ENCODE results near the gene CFAP210. TPM values are rescaled to one million over a fixed set of nuclear protein-coding genes. Genes with fewer than 3 reads are reported as not detected.

Gene CFAP210, protein sequence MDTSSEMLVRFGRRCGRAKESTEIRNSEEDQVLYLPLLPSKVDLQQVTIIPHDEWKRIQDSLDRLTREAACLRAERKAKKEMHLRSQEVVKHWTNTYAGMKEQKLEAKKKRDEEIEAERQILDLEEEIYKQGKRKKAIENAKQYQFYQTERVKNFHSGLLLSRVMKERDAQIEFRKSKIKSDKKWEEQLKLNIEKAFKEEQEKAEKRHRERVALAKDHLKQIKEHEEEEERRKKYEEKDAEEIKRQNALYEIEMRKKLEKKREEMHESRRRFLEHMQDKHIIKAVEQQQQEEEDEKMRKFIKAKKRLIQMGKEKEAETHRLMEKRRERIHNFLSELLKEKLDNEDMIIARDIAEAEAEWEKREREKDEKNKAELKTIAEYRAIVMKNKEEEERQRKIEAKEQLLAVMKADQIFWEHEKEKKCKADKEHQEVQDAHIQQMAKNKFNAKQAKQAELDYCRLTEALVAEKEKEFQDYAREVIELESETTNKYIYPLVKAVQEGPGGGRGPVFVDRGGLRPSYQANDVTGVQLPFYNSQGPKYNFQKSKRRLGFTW
- under 1 TPM in 2 of 4 donors, not detected in 2; 0.24 to 0.46 TPM for total RNA-seq

DNA sequence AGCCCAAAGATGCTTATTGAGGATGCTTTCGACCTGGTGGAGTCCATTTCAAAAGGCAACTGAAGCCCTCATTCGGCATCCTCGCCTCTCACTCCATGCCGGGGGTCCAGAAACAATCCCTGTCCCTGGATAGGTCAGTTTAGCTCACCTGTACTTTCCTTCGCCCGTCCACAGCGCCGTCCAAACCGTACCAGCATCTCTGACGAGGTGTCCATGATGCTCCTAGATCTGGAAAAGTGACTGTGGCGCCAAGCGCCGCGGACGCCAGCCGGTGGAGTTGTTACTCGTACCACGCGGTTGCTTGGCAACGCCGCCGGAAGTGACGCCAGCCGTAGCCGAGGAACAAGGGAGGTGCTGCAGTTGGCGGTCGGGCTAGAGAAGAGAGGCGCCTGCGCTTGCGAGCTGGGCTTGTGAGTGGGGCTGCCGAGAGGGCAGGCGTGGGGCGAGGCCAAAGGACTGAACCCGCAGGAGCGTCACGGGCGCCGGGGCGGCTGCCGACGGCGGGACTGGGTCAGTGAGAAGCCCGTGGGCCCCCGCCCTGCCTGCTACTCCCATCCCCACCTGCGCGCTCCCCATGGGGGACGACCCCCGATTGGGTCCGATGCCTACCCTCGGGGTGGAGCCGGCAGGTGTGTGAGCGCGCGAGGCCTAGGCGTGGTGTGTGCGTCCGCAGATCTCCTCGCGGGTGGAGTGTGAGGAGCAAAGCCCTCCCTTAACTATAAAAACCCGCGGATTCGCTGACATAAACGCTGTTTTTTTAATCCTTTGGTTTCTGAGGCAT lies at the start of gene CFAP210, which contains the start of gene PHOSPHO2:
Gene CFAP210 (minus strand): TSS at position 293 of the 781 bp plus-strand sequence. CDS start 78 bp downstream, at position 215.
Gene PHOSPHO2 (plus strand): TSS at position 357 of the 781 bp plus-strand sequence. CDS start 6,503 bp downstream, outside the sequence.
- TF ChIP-seq, protein P1, sequence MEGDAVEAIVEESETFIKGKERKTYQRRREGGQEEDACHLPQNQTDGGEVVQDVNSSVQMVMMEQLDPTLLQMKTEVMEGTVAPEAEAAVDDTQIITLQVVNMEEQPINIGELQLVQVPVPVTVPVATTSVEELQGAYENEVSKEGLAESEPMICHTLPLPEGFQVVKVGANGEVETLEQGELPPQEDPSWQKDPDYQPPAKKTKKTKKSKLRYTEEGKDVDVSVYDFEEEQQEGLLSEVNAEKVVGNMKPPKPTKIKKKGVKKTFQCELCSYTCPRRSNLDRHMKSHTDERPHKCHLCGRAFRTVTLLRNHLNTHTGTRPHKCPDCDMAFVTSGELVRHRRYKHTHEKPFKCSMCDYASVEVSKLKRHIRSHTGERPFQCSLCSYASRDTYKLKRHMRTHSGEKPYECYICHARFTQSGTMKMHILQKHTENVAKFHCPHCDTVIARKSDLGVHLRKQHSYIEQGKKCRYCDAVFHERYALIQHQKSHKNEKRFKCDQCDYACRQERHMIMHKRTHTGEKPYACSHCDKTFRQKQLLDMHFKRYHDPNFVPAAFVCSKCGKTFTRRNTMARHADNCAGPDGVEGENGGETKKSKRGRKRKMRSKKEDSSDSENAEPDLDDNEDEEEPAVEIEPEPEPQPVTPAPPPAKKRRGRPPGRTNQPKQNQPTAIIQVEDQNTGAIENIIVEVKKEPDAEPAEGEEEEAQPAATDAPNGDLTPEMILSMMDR (IDR thresholded peaks at IDR 0.05): no peak
- peak; percentile 100 for DNase-seq (ENCODE audit: low spot score)
- peak; percentile 100 for ATAC-seq (ENCODE audit: low FRiP score)

DNA sequence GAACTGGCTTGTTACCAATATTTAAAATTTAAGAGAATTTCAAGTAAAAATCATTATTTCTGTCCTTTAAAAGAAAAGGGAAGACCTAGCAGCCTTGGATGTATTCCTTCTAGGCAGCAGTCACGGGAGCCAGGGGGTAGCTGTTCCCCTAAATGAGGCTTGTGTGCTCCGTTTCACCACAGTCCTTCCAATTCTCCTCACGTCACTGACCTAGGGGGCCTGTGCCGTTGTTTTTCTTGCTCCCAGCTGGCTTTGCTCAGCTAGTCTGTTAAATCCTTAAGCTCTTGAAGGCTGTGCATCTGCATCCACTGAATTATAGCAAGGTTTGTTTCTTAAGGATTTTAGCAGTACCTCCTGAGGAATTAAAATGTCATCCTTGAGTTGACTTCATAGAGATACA lies 49.3 kb upstream of the CFAP210 start:
- no peak for DNase-seq (ENCODE audit: low spot score)
- ATAC-seq (ENCODE audit: low FRiP score): no peak
- TF ChIP-seq, protein P1 (IDR thresholded peaks at IDR 0.05): no peak

DNA sequence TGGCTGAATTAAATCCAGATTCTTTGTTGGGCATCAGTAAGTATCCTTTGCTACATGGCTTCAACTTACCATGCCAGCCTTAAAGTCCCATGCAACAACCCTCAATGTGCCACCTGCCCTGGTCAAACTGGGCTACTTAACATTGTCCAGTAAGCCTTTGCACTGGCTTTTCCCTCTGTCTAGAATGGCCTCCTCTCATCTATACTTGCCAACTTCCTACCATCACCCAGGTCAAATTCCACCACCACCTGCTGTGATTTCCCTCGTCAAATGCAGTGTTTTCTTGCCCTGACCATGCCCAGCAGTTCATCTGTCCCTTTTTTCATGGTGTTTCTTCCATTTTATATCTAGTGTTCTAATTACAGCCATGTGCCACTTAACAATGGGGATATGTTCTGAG lies 45.1 kb upstream of the CFAP210 start:
- TF ChIP-seq, protein P1 (IDR thresholded peaks at IDR 0.05): no peak
- ATAC-seq (ENCODE audit: low FRiP score) (no peak), DNase-seq (ENCODE audit: low spot score) (no peak)

DNA sequence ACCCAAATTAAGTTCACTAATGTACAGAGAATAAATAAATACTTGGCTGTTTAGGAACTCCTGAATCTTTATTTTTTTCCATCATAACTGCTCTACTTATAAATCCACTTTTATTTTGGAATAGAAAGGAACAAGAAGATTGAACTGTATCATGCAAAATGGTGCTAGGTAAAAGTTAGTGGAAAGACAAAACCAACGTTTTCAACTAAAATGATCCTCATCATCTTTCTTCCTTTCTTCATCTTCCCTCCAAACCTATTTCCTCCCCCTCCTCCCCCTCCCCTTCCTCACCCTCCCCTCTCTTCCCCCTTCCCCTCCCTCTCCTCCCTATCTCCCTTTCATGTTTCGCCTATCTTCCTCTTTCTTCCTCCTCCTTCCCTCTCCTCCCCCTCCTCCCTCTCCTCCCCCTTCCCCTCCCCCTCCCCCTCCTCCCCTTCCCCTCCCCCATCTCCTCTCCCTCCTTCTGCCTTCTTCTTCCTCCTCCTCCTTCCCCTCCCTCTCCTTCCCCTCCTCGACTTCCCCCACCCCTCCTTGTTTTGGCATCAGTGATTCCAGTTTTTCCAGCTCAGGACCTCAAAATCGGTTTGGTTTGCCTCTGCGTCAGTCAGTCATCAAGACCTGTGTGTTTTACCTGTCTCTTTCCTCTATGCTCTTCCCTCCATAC lies 44.5 kb upstream of the CFAP210 start:
- DNase-seq (ENCODE audit: low spot score): no peak
- TF ChIP-seq, protein P1 (IDR thresholded peaks at IDR 0.05): no peak
- no peak for ATAC-seq (ENCODE audit: low FRiP score)

DNA sequence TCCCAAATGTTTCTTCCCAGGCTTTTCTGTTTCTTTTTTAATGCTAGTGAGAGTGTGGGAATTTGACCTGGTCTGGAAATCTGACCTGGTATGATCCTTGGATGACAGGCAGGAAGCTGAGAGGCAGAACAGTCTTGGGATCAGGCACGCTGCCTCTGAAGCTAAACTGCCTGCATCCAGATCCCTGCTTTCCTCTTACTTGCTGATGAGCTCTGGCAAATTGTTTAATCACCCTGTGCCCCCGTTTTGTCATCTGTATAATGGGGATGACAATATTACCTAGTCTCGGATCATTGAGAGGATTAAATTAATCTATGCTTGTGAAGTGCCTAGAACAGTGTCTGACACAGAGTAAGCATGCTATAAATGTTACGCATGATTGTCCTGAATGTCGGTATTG lies 42.7 kb upstream of the CFAP210 start:
- no peak for DNase-seq (ENCODE audit: low spot score)
- ATAC-seq (ENCODE audit: low FRiP score): no peak
- TF ChIP-seq, protein P1 (IDR thresholded peaks at IDR 0.05): no peak

DNA sequence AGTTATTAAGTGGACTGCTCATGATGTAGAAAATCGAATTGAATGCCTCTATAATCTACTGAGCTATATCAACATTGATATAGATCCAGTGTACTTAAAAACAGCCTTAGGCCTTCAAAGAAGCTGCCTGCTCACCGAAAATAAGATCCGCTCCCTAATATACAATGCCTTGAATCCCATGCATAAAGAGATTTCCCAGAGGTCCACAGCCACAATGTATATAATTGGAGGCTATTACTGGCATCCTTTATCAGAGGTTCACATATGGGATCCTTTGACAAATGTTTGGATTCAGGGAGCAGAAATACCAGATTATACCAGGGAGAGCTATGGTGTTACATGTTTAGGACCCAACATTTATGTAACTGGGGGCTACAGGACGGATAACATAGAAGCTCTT lies 41.4 kb upstream of the CFAP210 start:
- DNase-seq (ENCODE audit: low spot score) (no peak), ATAC-seq (ENCODE audit: low FRiP score) (no peak)
- TF ChIP-seq, protein P1 (IDR thresholded peaks at IDR 0.05): no peak

Measured in omental fat pad (tissue), 4 donors.